Heart left ventricle (tissue), 13 donors: ENCODE results near the gene ITPR2.

Source experiments
- POLR2A ChIP-seq, 2 donors: fragments of 450-650 bp; IDR thresholded peaks; one replicate each; pipeline ENCODE4 v1.6.1; 2017; ENCODE audit warnings: antibody characterized with exemption in 2 of 2, mild to moderate bottlenecking in 2 of 2, moderate library complexity in 2 of 2
- TF ChIP-seq, protein P1 (sequence below), 12 donors: fragments of 200-600 bp; sonication (generic) in 4 of 12; IDR thresholded peaks; one replicate each; pipeline versions ENCODE4 v1.5.0 to v1.8.0; 2018 to 2022; ENCODE audit warnings: antibody characterized with exemption in 12 of 12, mild to moderate bottlenecking in 5 of 12
- donor health status: ischemic (EF 13 %, LVEDD 7.1; RV severe dilation, severe dysfunction).
- donor health status: DM: no; HTN: yes; CAD: no.
- donor health status: DM: no; HTN: no; CAD: no.
- donor health status: ischemic (EF 25% LVEDD 6.9; RV normal size, moderate dysfunction).
- donor health status: ischemic (EF 25% LVEDD 5.7; RV mildly dilated, moderate dysfunction).
- donor health status: ischemic (EF 35%, LVEDD 5.7; RV mildly dilated, moderate dysfunction).
- donor health status: nonischemic (EF 11% LVEDD 7.7; RV severe dilation, severe dysfunction).
- donor health status: DM: yes; HTN: yes; CAD: no.
- donor health status: PGD.
- donor health status: ischemic (EF 29% LVEDD 5.4; RV normal size, mild dysfunction).
- donor health status: nonischemic (EF 23%, LVEDD 6.1; RV moderate dilation, normal function).

DNA sequence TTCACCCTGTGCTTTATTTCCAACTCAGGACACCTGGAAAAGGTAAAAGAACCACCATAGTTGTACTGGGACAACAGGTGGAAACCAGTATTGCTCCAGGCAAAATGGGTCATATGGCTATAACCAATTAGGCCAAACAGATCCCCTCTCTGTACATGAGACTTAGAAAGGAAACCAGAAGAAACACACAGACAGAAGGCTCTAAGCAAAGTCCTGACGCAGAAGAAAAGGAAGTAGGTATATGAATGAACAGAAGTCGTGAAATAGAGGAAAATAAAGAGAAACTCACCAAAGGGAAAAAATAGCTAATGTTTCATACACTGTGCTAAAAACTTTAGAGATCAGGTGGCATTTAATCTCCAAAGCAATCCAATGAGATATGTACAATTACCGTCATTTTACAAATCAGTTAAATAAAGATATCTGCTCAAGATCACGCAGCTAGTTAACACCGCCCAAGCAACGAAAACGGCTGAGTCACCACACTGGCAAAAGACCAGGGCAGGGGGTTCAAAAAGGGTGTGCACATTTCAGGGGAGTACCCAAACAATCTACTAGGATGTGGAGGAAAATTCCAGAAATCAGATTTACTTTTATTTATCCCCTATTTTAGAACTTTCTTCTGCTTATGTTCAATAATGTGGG, 82.3 kb downstream of the ITPR2 start:
- TF ChIP-seq, protein P1, sequence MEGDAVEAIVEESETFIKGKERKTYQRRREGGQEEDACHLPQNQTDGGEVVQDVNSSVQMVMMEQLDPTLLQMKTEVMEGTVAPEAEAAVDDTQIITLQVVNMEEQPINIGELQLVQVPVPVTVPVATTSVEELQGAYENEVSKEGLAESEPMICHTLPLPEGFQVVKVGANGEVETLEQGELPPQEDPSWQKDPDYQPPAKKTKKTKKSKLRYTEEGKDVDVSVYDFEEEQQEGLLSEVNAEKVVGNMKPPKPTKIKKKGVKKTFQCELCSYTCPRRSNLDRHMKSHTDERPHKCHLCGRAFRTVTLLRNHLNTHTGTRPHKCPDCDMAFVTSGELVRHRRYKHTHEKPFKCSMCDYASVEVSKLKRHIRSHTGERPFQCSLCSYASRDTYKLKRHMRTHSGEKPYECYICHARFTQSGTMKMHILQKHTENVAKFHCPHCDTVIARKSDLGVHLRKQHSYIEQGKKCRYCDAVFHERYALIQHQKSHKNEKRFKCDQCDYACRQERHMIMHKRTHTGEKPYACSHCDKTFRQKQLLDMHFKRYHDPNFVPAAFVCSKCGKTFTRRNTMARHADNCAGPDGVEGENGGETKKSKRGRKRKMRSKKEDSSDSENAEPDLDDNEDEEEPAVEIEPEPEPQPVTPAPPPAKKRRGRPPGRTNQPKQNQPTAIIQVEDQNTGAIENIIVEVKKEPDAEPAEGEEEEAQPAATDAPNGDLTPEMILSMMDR (IDR thresholded peaks at IDR 0.05), result no peak
- TF ChIP-seq POLR2A (IDR thresholded peaks at IDR 0.05), result no peak
